Adrenal gland (tissue), 12 donors: ENCODE results near the gene CHTOP. TPM values are rescaled to one million over a fixed set of nuclear protein-coding genes. Genes with fewer than 3 reads are reported as not detected.

Source experiments
- DNase-seq, 7 donors: peaks; one replicate each; pipeline ENCODE4 v3.0.0-alpha.2; 2019 to 2020
- H3K27ac ChIP-seq, 5 donors: fragments of 200-600 bp; sonication (generic) in 4 of 5; 1 replicate in 3 of 5; 2 replicates in 2 of 5; pipeline versions ENCODE4 v1.5.1 to v1.8.0; 2016 to 2020; ENCODE audit warnings: mild to moderate bottlenecking in 1 of 5
- H3K27me3 ChIP-seq: fragments of 200-600 bp; 2 replicates; pipeline ENCODE4 v1.8.0; 2021
- H3K36me3 ChIP-seq, 2 donors: fragments of 200-600 bp; replicated peaks in 1 of 2; 1 replicate in 1 of 2; 2 replicates in 1 of 2; pipeline versions ENCODE4 v1.5.1 to v1.8.0; 2018 to 2022
- H3K4me1 ChIP-seq, 2 donors: fragments of 200-600 bp; replicated peaks in 1 of 2; 1 replicate in 1 of 2; 2 replicates in 1 of 2; pipeline versions ENCODE4 v1.5.1 to v1.8.0; 2018 to 2021
- H3K4me3 ChIP-seq, 4 donors: fragments of 200-600 bp; sonication (generic) in 3 of 4; one replicate each; pipeline ENCODE4 v1.5.1; 2016 to 2018
- H3K9me3 ChIP-seq, 3 donors: fragments of 200-600 bp; sonication (generic) in 1 of 3; replicated peaks in 1 of 3; 1 replicate in 2 of 3; 2 replicates in 1 of 3; pipeline versions ENCODE4 v1.5.1 to v1.8.0; 2016 to 2021
- CTCF ChIP-seq, 6 experiments: fragments of 450-650 bp in 4 of 6; fragments of 200-600 bp in 2 of 6; sonication (generic) in 1 of 6; IDR thresholded peaks; 1 replicate in 5 of 6; 2 replicates in 1 of 6; pipeline versions ENCODE4 v1.5.1 to v1.8.0; 2016 to 2021; ENCODE audit warnings: antibody characterized with exemption in 6 of 6, mild to moderate bottlenecking in 2 of 6, moderate library complexity in 1 of 6
- POLR2A ChIP-seq, 2 donors: fragments of 450-650 bp; IDR thresholded peaks; one replicate each; pipeline ENCODE4 v1.6.1; 2017; ENCODE audit warnings: antibody characterized with exemption in 2 of 2, mild to moderate bottlenecking in 2 of 2, moderate library complexity in 1 of 2
- WGBS, 4 donors: extraction: QIAGEN DNeasy Blood & Tissue Kit in 2 of 4; methylation state at CpG; one replicate each; pipeline versions ENCODE4 v1.1.5 to v1.1.7; 2013 to 2017; 5-methylcytosine and 5-hydroxymethylcytosine counted together
- intact Hi-C, 2 donors: fragments of 100-400 bp; cut with DNase I; formaldehyde crosslinking; loops; one replicate each; pipeline versions ENCODE4 v1.14.1 to v1.15.0; 2022 to 2023
- microRNA-seq, 3 donors: library from miRNA; unstranded; fragments of <30 nt; microRNA quantifications; one replicate each; pipeline ENCODE4, GENCODE V29; 2017 to 2020
- polyA plus RNA-seq, 3 donors: library from polyadenylated mRNA; stranded (reverse); fragments of 200-250 nt in 2 of 3; fragments of 350-450 nt in 1 of 3; fragmentation: Illumina TruSeq in 1 of 3; extraction: RNeasy Lipid Tissue Mini Kit (QIAGEN cat#74804) in 1 of 3; gene quantifications; one replicate each; pipeline ENCODE4 v1.2.3, GENCODE V29; 2013 to 2014
- small RNA-seq, 2 donors: library from RNA; depleted of rRNA; stranded (forward); fragments of <200 nt; gene quantifications; one replicate each; pipeline ENCODE3, GENCODE V24; 2016
- total RNA-seq, 9 donors: library from RNA; depleted of rRNA in 4 of 9; stranded (reverse); fragments of >200 nt in 4 of 9; fragments of 120-200 nt in 1 of 9; fragmentation: NEBNext Ultra II Directional in 1 of 9; extraction: Animal tissue kit (Norgen Biotek cat#: 25700) in 1 of 9; gene quantifications; one replicate each; pipeline versions ENCODE4 v1.1.0 to v1.2.4, GENCODE V29; 2013 to 2023
- donor health status: healthy with polysubstance abuse.
- donor health status: Bipolar disorder and iron deficiency.
- donor health status: DM: yes; HTN: yes; CAD: no.
- donor health status: DM: no; HTN: no; CAD: no.
- donor health status: DM: no; HTN: no; CAD: no.
- donor health status: DM: yes; HTN: yes; CAD: no.

Gene CHTOP
- total and polyA plus RNA-seq, 12 donors = 35.5 to 83.3 (median 58.3) TPM

GRCh38 chr1:153688736-153689328 is 55.0 kb downstream of the CHTOP start:
- 89 to 91% (median 90%) methylated on average over 11 to 18 of the region's 18 CpGs for WGBS, 4 donors
- intact Hi-C loops = loop anchor here in 1 of 2 donors (10.0 kb wide), 1 partner anchor 296 kb away; the partner anchor contains the start of gene RAB13
- no peaks in the 10 kb centered on the region for H3K36me3 ChIP-seq
- no peak for DNase-seq
- no peaks in the 10 kb centered on the region for H3K27me3 ChIP-seq
- H3K4me3 ChIP-seq = no peak overlapping the region
- no peak overlapping the region for H3K27ac ChIP-seq
- TF ChIP-seq POLR2A (IDR thresholded peaks at IDR 0.05) (no peak), CTCF (IDR thresholded peaks at IDR 0.05) (no peak)
- H3K9me3 ChIP-seq = no peaks in the 10 kb centered on the region
- H3K4me1 ChIP-seq = peaks cover 0 to 4% of the 10 kb centered on the region in 2 donors

DNA sequence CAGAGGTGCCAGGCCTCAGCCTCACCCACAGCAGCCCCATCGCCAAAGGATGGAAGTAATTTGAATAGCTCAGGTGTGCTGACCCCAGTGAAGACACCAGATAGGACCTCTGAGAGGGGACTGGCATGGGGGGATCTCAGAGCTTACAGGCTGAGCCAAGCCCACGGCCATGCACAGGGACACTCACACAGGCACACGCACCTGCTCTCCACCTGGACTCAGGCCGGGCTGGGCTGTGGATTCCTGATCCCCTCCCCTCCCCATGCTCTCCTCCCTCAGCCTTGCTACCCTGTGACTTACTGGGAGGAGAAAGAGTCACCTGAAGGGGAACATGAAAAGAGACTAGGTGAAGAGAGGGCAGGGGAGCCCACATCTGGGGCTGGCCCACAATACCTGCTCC is 59.6 kb downstream of the CHTOP start:
- H3K4me1 ChIP-seq = peaks cover 4 to 12% of the 10 kb centered on the region in 2 donors
- TF ChIP-seq CTCF (IDR thresholded peaks at IDR 0.05) (no peak), POLR2A (IDR thresholded peaks at IDR 0.05) (no peak)
- intact Hi-C loops = no loop called here
- no peak for DNase-seq
- no peak overlapping the region for H3K27ac ChIP-seq
- H3K36me3 ChIP-seq = no peaks in the 10 kb centered on the region
- WGBS, 4 donors = 87 to 100% (median 91%) methylated on average over 1 to 4 of the region's 4 CpGs
- H3K9me3 ChIP-seq = no peaks in the 10 kb centered on the region
- H3K4me3 ChIP-seq = no peak overlapping the region
- no peaks in the 10 kb centered on the region for H3K27me3 ChIP-seq

Small RNA genes within 50 kb of the gene (microRNA-seq; reads per million reads assigned to microRNA genes)
- gene MIR8083 = 0 reads per million in 3 donors

Small RNA genes within 50 kb of the gene (small RNA-seq; reads per million reads assigned to genes)
- 0 reads per million in 2 donors for gene MIR8083

Other genes starting within 250 kb of the CHTOP start
- gene S100A8, start 243.0 kb upstream of the CHTOP start, total RNA-seq = 100 to 1,000 TPM in 2 of 9 donors, 10 to 100 TPM in 6, 1 to 10 TPM in 1; 3.4 to 257 (median 55.0) TPM
- gene S100A8, start 243.0 kb upstream of the CHTOP start, polyA plus RNA-seq = 100 to 1,000 TPM in 2 of 3 donors, 10 to 100 TPM in 1; 27.6 to 231 (median 164) TPM
- not detected for gene S100A7A, start 217.5 kb upstream of the CHTOP start, total RNA-seq
- gene S100A7A, start 217.5 kb upstream of the CHTOP start, polyA plus RNA-seq = not detected
- not detected for gene S100A7, start 173.4 kb upstream of the CHTOP start, total RNA-seq
- not detected for gene S100A7, start 173.4 kb upstream of the CHTOP start, polyA plus RNA-seq
- gene S100A6, start 98.1 kb upstream of the CHTOP start, total RNA-seq = 100 to 1,000 TPM in 8 of 9 donors, 10 to 100 TPM in 1; 39.4 to 609 (median 369) TPM
- 1,000 to 10,000 TPM in 2 of 3 donors, 100 to 1,000 TPM in 1; 121 to 4,129 (median 3,763) TPM for gene S100A6, start 98.1 kb upstream of the CHTOP start, polyA plus RNA-seq
- under 1 TPM in 1 of 9 donors, not detected in 8; 0.17 TPM for gene S100A5, start 93.1 kb upstream of the CHTOP start, total RNA-seq
- not detected for gene S100A5, start 93.1 kb upstream of the CHTOP start, polyA plus RNA-seq
- gene S100A4, start 88.3 kb upstream of the CHTOP start, total RNA-seq = 100 to 1,000 TPM in 4 of 9 donors, 10 to 100 TPM in 4, 1 to 10 TPM in 1; 7.9 to 291 (median 88.0) TPM
- 100 to 1,000 TPM in 2 of 3 donors, 10 to 100 TPM in 1; 26.7 to 742 (median 455) TPM for gene S100A4, start 88.3 kb upstream of the CHTOP start, polyA plus RNA-seq
- gene S100A3, start 84.8 kb upstream of the CHTOP start, total RNA-seq = 1 to 10 TPM in 2 of 9 donors, under 1 TPM in 3, not detected in 4; 0.28 to 2.9 (median 0.54) TPM
- 1 to 10 TPM in 2 of 3 donors, not detected in 1; 1.9 to 3.8 TPM for gene S100A3, start 84.8 kb upstream of the CHTOP start, polyA plus RNA-seq
- gene S100A2, start 68.2 kb upstream of the CHTOP start, total RNA-seq = 10 to 100 TPM in 1 of 9 donors, 1 to 10 TPM in 5, under 1 TPM in 2, not detected in 1; 0.31 to 44.1 (median 1.2) TPM
- gene S100A2, start 68.2 kb upstream of the CHTOP start, polyA plus RNA-seq = 1 to 10 TPM in 2 of 3 donors, under 1 TPM in 1; 0.48 to 4.2 (median 3.8) TPM
- gene S100A16, start 20.9 kb upstream of the CHTOP start, total RNA-seq = 100 to 1,000 TPM in 2 of 9 donors, 10 to 100 TPM in 7; 26.2 to 126 (median 71.3) TPM
- 100 to 1,000 TPM in 1 of 3 donors, 10 to 100 TPM in 2; 61.5 to 128 (median 95.3) TPM for gene S100A16, start 20.9 kb upstream of the CHTOP start, polyA plus RNA-seq
- gene S100A14, start 17.7 kb upstream of the CHTOP start, total RNA-seq = under 1 TPM in 3 of 9 donors, not detected in 6; 0.32 to 0.90 (median 0.53) TPM
- gene S100A14, start 17.7 kb upstream of the CHTOP start, polyA plus RNA-seq = 1 to 10 TPM in 1 of 3 donors, under 1 TPM in 1, not detected in 1; 0.88 to 2.2 TPM
- 100 to 1,000 TPM in 7 of 9 donors, 10 to 100 TPM in 2; 57.6 to 289 (median 126) TPM for gene S100A13, start 6.6 kb upstream of the CHTOP start, total RNA-seq
- 100 to 1,000 TPM; 185 to 266 (median 235) TPM for gene S100A13, start 6.6 kb upstream of the CHTOP start, polyA plus RNA-seq
- gene S100A1, start 5.6 kb upstream of the CHTOP start, total RNA-seq = 1 to 10 TPM in 3 of 9 donors, under 1 TPM in 2, not detected in 4; 0.55 to 3.8 (median 1.8) TPM
- gene S100A1, start 5.6 kb upstream of the CHTOP start, polyA plus RNA-seq = 10 to 100 TPM in 2 of 3 donors, 1 to 10 TPM in 1; 1.1 to 12.3 (median 10.9) TPM
- 100 to 1,000 TPM in 3 of 9 donors, 10 to 100 TPM in 6; 48.3 to 176 (median 79.4) TPM for gene SNAPIN, start 24.6 kb downstream of the CHTOP start, total RNA-seq
- gene SNAPIN, start 24.6 kb downstream of the CHTOP start, polyA plus RNA-seq = 10 to 100 TPM; 37.7 to 50.8 (median 40.6) TPM
- gene ILF2, start 36.9 kb downstream of the CHTOP start, total RNA-seq = 100 to 1,000 TPM in 6 of 9 donors, 10 to 100 TPM in 3; 77.7 to 249 (median 107) TPM
- 100 to 1,000 TPM in 1 of 3 donors, 10 to 100 TPM in 2; 42.2 to 397 (median 45.6) TPM for gene ILF2, start 36.9 kb downstream of the CHTOP start, polyA plus RNA-seq
- 10 to 100 TPM in 8 of 9 donors, 1 to 10 TPM in 1; 7.9 to 29.3 (median 19.3) TPM for gene NPR1, start 44.6 kb downstream of the CHTOP start, total RNA-seq
- gene NPR1, start 44.6 kb downstream of the CHTOP start, polyA plus RNA-seq = 10 to 100 TPM; 10.4 to 47.9 (median 39.4) TPM
- 10 to 100 TPM; 40.7 to 88.1 (median 54.3) TPM for gene INTS3, start 94.0 kb downstream of the CHTOP start, total RNA-seq
- 100 to 1,000 TPM in 2 of 3 donors, 10 to 100 TPM in 1; 60.2 to 148 (median 114) TPM for gene INTS3, start 94.0 kb downstream of the CHTOP start, polyA plus RNA-seq
- gene SLC27A3, start 141.3 kb downstream of the CHTOP start, total RNA-seq = 10 to 100 TPM in 7 of 9 donors, 1 to 10 TPM in 2; 9.5 to 25.4 (median 14.1) TPM
- gene SLC27A3, start 141.3 kb downstream of the CHTOP start, polyA plus RNA-seq = 10 to 100 TPM; 11.7 to 85.0 (median 62.3) TPM